GM12878 (cell line): ENCODE measurements around the gene GARIN3. TPM values are rescaled to one million over a fixed set of nuclear protein-coding genes. Genes with fewer than 3 reads are reported as not detected.

ENCODE experiments used
- ATAC-seq: fragments of 200-7000 bp; cut with Tn5 transposase; 3 replicates; pipeline ENCODE4 v1.9.1; 2020; ENCODE audit warnings: mild to moderate bottlenecking, moderate library complexity
- BruUV-seq: library from RNA; stranded (reverse); fragments of 400-500 nt; replicated peaks from 2 replicates; lab custom pipeline; 2021; lab: Mats Ljungman, UMichigan
- CTCF ChIA-PET: fragments of 300-600 bp; sonication (Branson Sonifier 250); formaldehyde crosslinking; extraction: SDS; loops from one replicate; lab custom pipeline; 2021; ENCODE audit warnings: inconsistent platforms; lab: Yijun Ruan, JAX
- POLR2A ChIA-PET: fragments of 350-600 bp; formaldehyde crosslinking; extraction: SDS; loops from one replicate; lab custom pipeline; 2021; ENCODE audit warnings: inconsistent platforms; lab: Charles Lee
- RAD21 ChIA-PET: fragments of 300-600 bp; sonication (Branson Sonifier 250); formaldehyde crosslinking; loops from one replicate; lab custom pipeline; 2023; ENCODE audit warnings: antibody characterized with exemption; ENCODE audit not compliant: unreplicated experiment; lab: Charles Lee
- SMC1A ChIA-PET: fragments of 300-600 bp; sonication (Branson Sonifier 250); formaldehyde crosslinking; loops from one replicate; lab custom pipeline; 2023; ENCODE audit not compliant: unreplicated experiment, uncharacterized antibody; lab: Charles Lee
- DNase-seq: peaks from one replicate; pipeline ENCODE4 v3.0.0-alpha.2; 2011; ENCODE audit warnings: low read depth, low spot score
- FAIRE-seq: peaks from 3 replicates; lab custom pipeline; 2011; peaks lifted over from hg19 to GRCh38; lab: Jason Lieb, UNC
- H2AFZ ChIP-seq: 2 replicates; pipeline ENCODE4 v1.6.0; 2011; ENCODE audit warnings: low read depth, low read length, control low read depth; ENCODE audit not compliant: control insufficient read depth
- H3K27ac ChIP-seq: 2 replicates; pipeline ENCODE4 v1.5.1; 2011; ENCODE audit warnings: control low read depth; ENCODE audit not compliant: control insufficient read depth, insufficient read depth
- H3K27me3 ChIP-seq, 2 experiments: replicated peaks in 1 of 2; 2 replicates each; pipeline versions ENCODE4 v1.6.0 to v1.6.1; 2011; ENCODE audit warnings: low read length in 1 of 2; ENCODE audit not compliant: control insufficient read depth in 2 of 2, insufficient read depth in 2 of 2
- H3K36me3 ChIP-seq, 2 experiments: 2 replicates each; pipeline ENCODE4 v1.5.1; 2011; ENCODE audit warnings: low read length in 1 of 2; ENCODE audit not compliant: control insufficient read depth in 2 of 2, insufficient read depth in 2 of 2
- H3K4me1 ChIP-seq: 2 replicates; pipeline ENCODE4 v1.6.1; 2011; ENCODE audit warnings: mild to moderate bottlenecking, low read length, moderate library complexity, mixed read lengths; ENCODE audit not compliant: control insufficient read depth, insufficient read depth
- H3K4me2 ChIP-seq: 2 replicates; pipeline ENCODE4 v1.6.0; 2011; ENCODE audit warnings: control low read depth; ENCODE audit not compliant: control insufficient read depth, insufficient read depth
- H3K4me3 ChIP-seq: fragments of 200-600 bp; sonication (generic); 2 replicates; pipeline ENCODE4 v1.5.1; 2016
- H3K79me2 ChIP-seq: 2 replicates; pipeline ENCODE4 v1.6.0; 2011; ENCODE audit warnings: low read length; ENCODE audit not compliant: control insufficient read depth, insufficient read depth
- H3K9ac ChIP-seq: 2 replicates; pipeline ENCODE4 v1.8.0; 2011; ENCODE audit warnings: low read length, control low read depth, mixed read lengths; ENCODE audit not compliant: control insufficient read depth, insufficient read depth
- H3K9me3 ChIP-seq: replicated peaks from 3 replicates; pipeline ENCODE4 v1.5.1; 2011; ENCODE audit warnings: mild to moderate bottlenecking, low read length; ENCODE audit not compliant: control insufficient read depth, insufficient read depth
- H4K20me1 ChIP-seq: 2 replicates; pipeline ENCODE4 v1.6.0; 2011; ENCODE audit not compliant: control insufficient read depth, insufficient read depth
- ASH2L ChIP-seq: fragments of 300-600, 200-600 bp; sonication (generic); IDR thresholded peaks from 2 replicates; pipeline ENCODE4 v1.6.1; 2017; ENCODE audit warnings: low read depth, mild to moderate bottlenecking, borderline replicate concordance
- CBFB ChIP-seq: IDR thresholded peaks from 2 replicates; pipeline ENCODE4 v1.6.1; 2016; ENCODE audit warnings: antibody characterized with exemption, low read depth
- HDAC2 ChIP-seq: fragments of 200-600 bp; sonication (generic); IDR thresholded peaks from 2 replicates; pipeline ENCODE4 v1.6.1; 2017
- HDGF ChIP-seq: fragments of 450-650 bp; IDR thresholded peaks from 2 replicates; pipeline ENCODE4 v1.6.1; 2016; ENCODE audit warnings: antibody characterized with exemption
- IKZF1 ChIP-seq: fragments of 450-650 bp; conservative IDR thresholded peaks from 2 replicates; pipeline ENCODE4 v1.6.1; 2017; ENCODE audit warnings: antibody characterized with exemption, mild to moderate bottlenecking
- MYC ChIP-seq: IDR thresholded peaks from 2 replicates; pipeline ENCODE4 v1.6.1; 2011; ENCODE audit warnings: mild to moderate bottlenecking, low read length, moderate library complexity, inconsistent platforms; ENCODE audit not compliant: insufficient read depth, insufficient replicate concordance, insufficient read length, severe bottlenecking
- NBN ChIP-seq: fragments of 450-650 bp; IDR thresholded peaks from 2 replicates; pipeline ENCODE4 v1.6.1; 2016
- RB1 ChIP-seq: fragments of 450-650 bp; formaldehyde crosslinking; IDR thresholded peaks from 2 replicates; pipeline ENCODE4 v1.6.1; 2017; ENCODE audit warnings: mild to moderate bottlenecking, borderline replicate concordance
- RCOR1 ChIP-seq: conservative IDR thresholded peaks from 2 replicates; pipeline ENCODE4 v1.6.1; 2012; ENCODE audit warnings: low read depth, low read length, improper control_type of control experiment
- SMARCA5 ChIP-seq: fragments of 450-650 bp; IDR thresholded peaks from 2 replicates; pipeline ENCODE4 v1.6.1; 2017; ENCODE audit warnings: mild to moderate bottlenecking
- SREBF2 ChIP-seq: IDR thresholded peaks from 2 replicates; pipeline ENCODE4 v1.6.1; 2012; ENCODE audit warnings: mild to moderate bottlenecking, low read length
- WGBS: methylation state at CpG from one replicate; pipeline ENCODE4 v1.1.6; 2016; ENCODE audit warnings: low lambda C conversion rate; ENCODE audit not compliant: insufficient replicate concordance, insufficient coverage; ENCODE audit errors: missing lambda C conversion rate; 5-methylcytosine and 5-hydroxymethylcytosine counted together
- in situ Hi-C: fragments of 300-500 bp; cut with MboI; formaldehyde crosslinking; loops from 9 replicates; pipeline ENCODE4 v1.14.3; 2018; ENCODE audit warnings: mixed read lengths
- intact Hi-C: fragments of 100-400 bp; cut with micrococcal nuclease; formaldehyde crosslinking; loops from one replicate; pipeline ENCODE4 v1.14.2; 2022; ENCODE audit not compliant: unreplicated experiment
- polyA plus RNA-seq, 11 experiments: library from polyadenylated mRNA; depleted of rRNA in 4 of 11; unstranded in 6 of 11; stranded (reverse) in 5 of 11; fragments of >200 nt; fragmentation: Nextera tagmentation in 4 of 11; fragmentation: Illumina TruSeq in 1 of 11; extraction: Ambion mirVana in 4 of 11; extraction: Trizol in 1 of 11; gene quantifications; 1 replicate in 1 of 11; 2 replicates in 10 of 11; pipeline versions ENCODE4 v1.2.1 to v1.2.3, GENCODE V29; 2011 to 2016; ENCODE audit warnings: inconsistent platforms in 2 of 11, missing spikeins in 2 of 11, low read depth in 1 of 11
- total RNA-seq, 4 experiments: library from RNA; depleted of rRNA in 3 of 4; stranded (reverse); fragments of >200 nt in 3 of 4; fragmentation: Illumina TruSeq in 1 of 4; extraction: Trizol in 1 of 4; gene quantifications; 2 replicates each; pipeline versions ENCODE4 v1.2.1 to v1.2.3, GENCODE V29; 2013 to 2021
- TF ChIP-seq, protein P1 (sequence below): fragments of 450-650 bp; IDR thresholded peaks from 2 replicates; pipeline ENCODE4 v1.6.1; 2017; ENCODE audit warnings: mild to moderate bottlenecking, moderate library complexity
- TF ChIP-seq, protein P2 (sequence below): fragments of 450-650 bp; formaldehyde crosslinking; IDR thresholded peaks from 2 replicates; pipeline ENCODE4 v1.4.0; 2022; ENCODE audit warnings: mild to moderate bottlenecking, moderate library complexity
- TF ChIP-seq, protein P3 (sequence below): IDR thresholded peaks from 2 replicates; pipeline ENCODE4 v1.6.1; 2011; ENCODE audit warnings: borderline replicate concordance, low read depth, mild to moderate bottlenecking, moderate library complexity, low read length; ENCODE audit not compliant: insufficient read depth, poor library complexity, severe bottlenecking
- TF ChIP-seq, protein P4 (sequence below): fragments of 150-350 bp; IDR thresholded peaks from 2 replicates; pipeline ENCODE4 v1.6.1; 2014; ENCODE audit warnings: mild to moderate bottlenecking, low read depth, low read length

The GARIN3 gene
- total and polyA plus RNA-seq, 10 of the 15 experiments (the other 5 are each of a cell fraction or from before 2014, with no cell fraction given), result 0.15 TPM; not detected in 9

DNA sequence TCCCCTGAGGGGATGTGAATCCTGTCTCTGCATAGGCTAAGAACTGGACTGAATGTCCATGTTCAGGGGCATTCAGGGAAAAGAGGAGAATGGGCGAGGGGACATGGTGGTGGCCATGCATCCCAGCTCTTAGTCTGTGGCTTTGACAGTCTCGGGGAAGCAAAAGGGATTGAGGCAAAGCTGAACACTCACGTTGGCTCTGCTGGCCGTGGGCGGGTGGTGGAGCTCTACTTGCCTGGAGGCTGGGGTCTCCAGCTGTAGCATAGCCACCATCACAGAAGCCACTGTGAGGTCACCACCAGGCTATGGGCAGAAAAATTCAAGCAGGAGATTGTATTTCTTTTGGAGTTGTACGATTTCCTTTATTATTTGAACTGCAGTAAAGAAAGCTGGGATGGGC lies 4.1 kb downstream of the GARIN3 start:
- BruUV-seq, result no TSS peak
- H2AFZ ChIP-seq, result no peak overlapping the region
- FAIRE-seq (no peak), DNase-seq (no peak), ATAC-seq (no peak)
- H3K36me3 ChIP-seq, result no peaks in the 10 kb centered on the region
- H3K4me1 ChIP-seq, result peaks cover 3% of the 10 kb centered on the region
- H3K9me3 ChIP-seq, result no peaks in the 10 kb centered on the region
- no peaks in the 10 kb centered on the region for H4K20me1 ChIP-seq
- WGBS, result 61% methylated on average over 6 of the region's 6 CpGs
- in situ Hi-C loops (no loop called here), intact Hi-C loops (no loop called here)
- no peaks in the 10 kb centered on the region for H3K79me2 ChIP-seq
- H3K27me3 ChIP-seq, result no peaks in the 10 kb centered on the region; a peak in 1 of 4 replicates
- POLR2A ChIA-PET, result interaction anchor here (1.1 kb wide), 2 partner anchors 10 to 11 kb away, joined by 3 to 4 read pairs; no protein-coding TSS in a partner anchor
- CTCF ChIA-PET, result interaction anchor here (0.9 to 1.2 kb wide), 4 partner anchors 10 to 92 kb away, joined by 3 to 5 read pairs (median 5); no protein-coding TSS in a partner anchor
- H3K27ac ChIP-seq, result no peak overlapping the region
- SMC1A ChIA-PET, result interaction anchor here (1.0 to 2.5 kb wide), 5 partner anchors 10 to 273 kb away, joined by 3 to 12 read pairs (median 4); no protein-coding TSS in a partner anchor
- H3K4me3 ChIP-seq, result no peak overlapping the region
- RAD21 ChIA-PET, result interaction anchor here (0.7 to 1.2 kb wide), 2 partner anchors 10 to 91 kb away, joined by 3 read pairs; no protein-coding TSS in a partner anchor
- no peak overlapping the region for H3K9ac ChIP-seq
- H3K4me2 ChIP-seq, result no peak overlapping the region
- TF ChIP-seq CBFB (no peak), ASH2L (no peak), NBN (no peak), SREBF2 (no peak), RB1 (no peak), IKZF1 (no peak), RCOR1 (no peak), HDGF (no peak), HDAC2 (no peak), SMARCA5 (no peak), MYC (no peak)
- TF ChIP-seq, protein P1, sequence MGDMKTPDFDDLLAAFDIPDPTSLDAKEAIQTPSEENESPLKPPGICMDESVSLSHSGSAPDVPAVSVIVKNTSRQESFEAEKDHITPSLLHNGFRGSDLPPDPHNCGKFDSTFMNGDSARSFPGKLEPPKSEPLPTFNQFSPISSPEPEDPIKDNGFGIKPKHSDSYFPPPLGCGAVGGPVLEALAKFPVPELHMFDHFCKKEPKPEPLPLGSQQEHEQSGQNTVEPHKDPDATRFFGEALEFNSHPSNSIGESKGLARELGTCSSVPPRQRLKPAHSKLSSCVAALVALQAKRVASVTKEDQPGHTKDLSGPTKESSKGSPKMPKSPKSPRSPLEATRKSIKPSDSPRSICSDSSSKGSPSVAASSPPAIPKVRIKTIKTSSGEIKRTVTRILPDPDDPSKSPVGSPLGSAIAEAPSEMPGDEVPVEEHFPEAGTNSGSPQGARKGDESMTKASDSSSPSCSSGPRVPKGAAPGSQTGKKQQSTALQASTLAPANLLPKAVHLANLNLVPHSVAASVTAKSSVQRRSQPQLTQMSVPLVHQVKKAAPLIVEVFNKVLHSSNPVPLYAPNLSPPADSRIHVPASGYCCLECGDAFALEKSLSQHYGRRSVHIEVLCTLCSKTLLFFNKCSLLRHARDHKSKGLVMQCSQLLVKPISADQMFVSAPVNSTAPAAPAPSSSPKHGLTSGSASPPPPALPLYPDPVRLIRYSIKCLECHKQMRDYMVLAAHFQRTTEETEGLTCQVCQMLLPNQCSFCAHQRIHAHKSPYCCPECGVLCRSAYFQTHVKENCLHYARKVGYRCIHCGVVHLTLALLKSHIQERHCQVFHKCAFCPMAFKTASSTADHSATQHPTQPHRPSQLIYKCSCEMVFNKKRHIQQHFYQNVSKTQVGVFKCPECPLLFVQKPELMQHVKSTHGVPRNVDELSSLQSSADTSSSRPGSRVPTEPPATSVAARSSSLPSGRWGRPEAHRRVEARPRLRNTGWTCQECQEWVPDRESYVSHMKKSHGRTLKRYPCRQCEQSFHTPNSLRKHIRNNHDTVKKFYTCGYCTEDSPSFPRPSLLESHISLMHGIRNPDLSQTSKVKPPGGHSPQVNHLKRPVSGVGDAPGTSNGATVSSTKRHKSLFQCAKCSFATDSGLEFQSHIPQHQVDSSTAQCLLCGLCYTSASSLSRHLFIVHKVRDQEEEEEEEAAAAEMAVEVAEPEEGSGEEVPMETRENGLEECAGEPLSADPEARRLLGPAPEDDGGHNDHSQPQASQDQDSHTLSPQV, result no peak
- TF ChIP-seq, protein P2, sequence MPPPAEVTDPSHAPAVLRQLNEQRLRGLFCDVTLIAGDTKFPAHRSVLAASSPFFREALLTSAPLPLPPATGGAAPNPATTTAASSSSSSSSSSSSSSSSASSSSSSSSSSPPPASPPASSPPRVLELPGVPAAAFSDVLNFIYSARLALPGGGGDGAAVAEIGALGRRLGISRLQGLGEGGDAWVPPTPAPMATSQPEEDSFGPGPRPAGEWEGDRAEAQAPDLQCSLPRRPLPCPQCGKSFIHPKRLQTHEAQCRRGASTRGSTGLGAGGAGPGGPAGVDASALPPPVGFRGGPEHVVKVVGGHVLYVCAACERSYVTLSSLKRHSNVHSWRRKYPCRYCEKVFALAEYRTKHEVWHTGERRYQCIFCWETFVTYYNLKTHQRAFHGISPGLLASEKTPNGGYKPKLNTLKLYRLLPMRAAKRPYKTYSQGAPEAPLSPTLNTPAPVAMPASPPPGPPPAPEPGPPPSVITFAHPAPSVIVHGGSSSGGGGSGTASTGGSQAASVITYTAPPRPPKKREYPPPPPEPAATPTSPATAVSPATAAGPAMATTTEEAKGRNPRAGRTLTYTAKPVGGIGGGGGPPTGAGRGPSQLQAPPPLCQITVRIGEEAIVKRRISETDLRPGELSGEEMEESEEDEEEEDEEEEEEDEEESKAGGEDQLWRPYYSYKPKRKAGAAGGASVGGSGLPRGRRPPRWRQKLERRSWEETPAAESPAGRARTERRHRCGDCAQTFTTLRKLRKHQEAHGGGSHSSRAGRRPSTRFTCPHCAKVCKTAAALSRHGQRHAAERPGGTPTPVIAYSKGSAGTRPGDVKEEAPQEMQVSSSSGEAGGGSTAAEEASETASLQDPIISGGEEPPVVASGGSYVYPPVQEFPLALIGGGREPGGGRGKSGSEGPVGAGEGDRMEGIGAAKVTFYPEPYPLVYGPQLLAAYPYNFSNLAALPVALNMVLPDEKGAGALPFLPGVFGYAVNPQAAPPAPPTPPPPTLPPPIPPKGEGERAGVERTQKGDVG (CRISPR knock-in tag), result no peak
- TF ChIP-seq, protein P3, sequence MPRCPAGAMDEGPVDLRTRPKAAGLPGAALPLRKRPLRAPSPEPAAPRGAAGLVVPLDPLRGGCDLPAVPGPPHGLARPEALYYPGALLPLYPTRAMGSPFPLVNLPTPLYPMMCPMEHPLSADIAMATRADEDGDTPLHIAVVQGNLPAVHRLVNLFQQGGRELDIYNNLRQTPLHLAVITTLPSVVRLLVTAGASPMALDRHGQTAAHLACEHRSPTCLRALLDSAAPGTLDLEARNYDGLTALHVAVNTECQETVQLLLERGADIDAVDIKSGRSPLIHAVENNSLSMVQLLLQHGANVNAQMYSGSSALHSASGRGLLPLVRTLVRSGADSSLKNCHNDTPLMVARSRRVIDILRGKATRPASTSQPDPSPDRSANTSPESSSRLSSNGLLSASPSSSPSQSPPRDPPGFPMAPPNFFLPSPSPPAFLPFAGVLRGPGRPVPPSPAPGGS, result no peak
- TF ChIP-seq, protein P4, sequence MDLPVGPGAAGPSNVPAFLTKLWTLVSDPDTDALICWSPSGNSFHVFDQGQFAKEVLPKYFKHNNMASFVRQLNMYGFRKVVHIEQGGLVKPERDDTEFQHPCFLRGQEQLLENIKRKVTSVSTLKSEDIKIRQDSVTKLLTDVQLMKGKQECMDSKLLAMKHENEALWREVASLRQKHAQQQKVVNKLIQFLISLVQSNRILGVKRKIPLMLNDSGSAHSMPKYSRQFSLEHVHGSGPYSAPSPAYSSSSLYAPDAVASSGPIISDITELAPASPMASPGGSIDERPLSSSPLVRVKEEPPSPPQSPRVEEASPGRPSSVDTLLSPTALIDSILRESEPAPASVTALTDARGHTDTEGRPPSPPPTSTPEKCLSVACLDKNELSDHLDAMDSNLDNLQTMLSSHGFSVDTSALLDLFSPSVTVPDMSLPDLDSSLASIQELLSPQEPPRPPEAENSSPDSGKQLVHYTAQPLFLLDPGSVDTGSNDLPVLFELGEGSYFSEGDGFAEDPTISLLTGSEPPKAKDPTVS, result no peak
